H1 (cell line): ENCODE results near the gene TOM1L2. TPM values are rescaled to one million over a fixed set of nuclear protein-coding genes. Genes with fewer than 3 reads are reported as not detected.

Experiments
- EP300 ChIP-seq, 2 experiments: IDR thresholded peaks; 1 replicate in 1 of 2; 2 replicates in 1 of 2; pipeline ENCODE4 v1.6.1; 2011 to 2012; ENCODE audit warnings: low read depth in 2 of 2, low read length in 2 of 2, mild to moderate bottlenecking in 2 of 2, borderline replicate concordance in 1 of 2, inconsistent platforms in 1 of 2, moderate library complexity in 1 of 2
- GABPA ChIP-seq: IDR thresholded peaks from 2 replicates; pipeline ENCODE4 v1.6.1; 2011; ENCODE audit warnings: mild to moderate bottlenecking, low read length, moderate library complexity, borderline replicate concordance; ENCODE audit not compliant: insufficient read depth
- RFX5 ChIP-seq: IDR thresholded peaks from 2 replicates; pipeline ENCODE4 v1.6.1; 2011; ENCODE audit warnings: low read depth, low read length, improper control_type of control experiment, borderline replicate concordance
- polyA plus RNA-seq, 7 experiments: library from polyadenylated mRNA; depleted of rRNA in 3 of 7; stranded (reverse) in 5 of 7; unstranded in 2 of 7; fragments of >200 nt in 5 of 7; fragments of 200-250 nt in 2 of 7; gene quantifications; 1 replicate in 5 of 7; 2 replicates in 1 of 7; 4 replicates in 1 of 7; pipeline versions ENCODE4 v1.2.1 to v1.2.3, GENCODE V29; 2011 to 2013; ENCODE audit warnings: missing spikeins in 2 of 7, mixed read lengths in 2 of 7
- total RNA-seq: library from RNA; stranded (reverse); fragmentation: NEBNext Ultra II Directional; extraction: Animal tissue kit (Norgen Biotek cat#: 25700); gene quantifications from 2 replicates; pipeline ENCODE4 v1.2.1, GENCODE V29; 2021

TOM1L2 gene
- total and polyA plus RNA-seq, 2 of the 8 experiments (the other 6 are each of a cell fraction or from before 2014, with no cell fraction given), result 2.0 to 3.4 TPM

GRCh38 chr17:17859909-17860765 lies 112.1 kb downstream of the TOM1L2 start (continued):
- peak; percentile 45; the same call in 1 of the 2 replicates for TF ChIP-seq GABPA
- TF ChIP-seq RFX5, result no peak
- TF ChIP-seq EP300 (IDR thresholded peaks at IDR 0.05; ENCODE audit: borderline replicate concordance in 1 of 2, low read depth in 2 of 2, low read length in 2 of 2), result peak in 1 of 2 experiments; percentile 63; a peak in 1 of 3 replicates
- TF ChIP-seq, all 59 proteins: peak for 7
